ENCODE data around the gene CLNK.

CLNK gene

DNA sequence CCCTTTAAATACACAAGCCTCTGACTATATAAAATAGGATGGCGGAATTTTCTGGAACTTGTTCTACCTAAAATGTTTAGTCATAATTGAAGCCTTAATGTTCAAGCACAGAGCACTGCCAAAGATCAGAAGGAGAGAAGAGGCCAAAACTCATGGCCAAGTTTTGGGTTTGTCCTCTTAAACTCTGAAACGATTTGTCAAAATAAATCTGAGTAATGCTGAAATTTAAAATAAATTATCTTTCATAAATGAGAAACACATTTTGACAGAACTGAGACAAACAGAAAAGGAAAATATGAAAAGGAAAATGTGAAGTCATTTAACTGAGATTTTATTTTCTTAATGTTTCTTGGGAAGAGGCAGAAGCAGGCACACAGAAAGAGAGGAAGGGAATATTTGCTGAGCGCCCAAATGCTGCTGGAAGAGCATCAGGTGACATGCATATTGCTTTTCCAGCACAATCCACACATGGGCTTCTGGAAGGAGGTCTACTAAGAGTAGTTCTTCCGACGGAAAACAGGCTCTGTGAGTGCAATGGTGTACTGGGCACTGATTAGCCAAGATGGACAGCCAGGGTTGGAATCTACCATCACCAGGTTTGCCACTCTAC is 179.9 kb downstream of the CLNK start:
- no peaks in the 10 kb centered on the region for H3K4me1 ChIP-seq (ENCODE audit: control insufficient read depth in 1 of 2, insufficient read depth in 2 of 2, low read length in 2 of 2)
- no peaks in the 10 kb centered on the region for H3K27me3 ChIP-seq (ENCODE audit: control insufficient read depth in 1 of 2, insufficient read depth in 2 of 2, low read length in 2 of 2)
- H3K9ac ChIP-seq (ENCODE audit: low read depth in 1 of 2, low read length in 2 of 2), result no peak overlapping the region
- H3K9me3 ChIP-seq (ENCODE audit: control insufficient read depth in 1 of 2, low read length in 2 of 2), result no peaks in the 10 kb centered on the region
- no peak overlapping the region for H3K4me3 ChIP-seq (ENCODE audit: low read depth in 1 of 2, low read length in 2 of 2)
- H3K36me3 ChIP-seq (ENCODE audit: control insufficient read depth in 1 of 2, insufficient read depth in 2 of 2, low read length in 2 of 2), result no peaks in the 10 kb centered on the region
- H3K27ac ChIP-seq (ENCODE audit: low read depth, low read length), result no peak overlapping the region

GRCh38 chr4:10502717-10503116 is 181.9 kb downstream of the CLNK start:
- Histone ChIP-seq H3K4me1 (ENCODE audit: control insufficient read depth in 1 of 2, insufficient read depth in 2 of 2, low read length in 2 of 2) (no peaks in the 10 kb centered on the region), H3K27ac (ENCODE audit: low read depth, low read length) (no peak overlapping the region), H3K36me3 (ENCODE audit: control insufficient read depth in 1 of 2, insufficient read depth in 2 of 2, low read length in 2 of 2) (no peaks in the 10 kb centered on the region), H3K9me3 (ENCODE audit: control insufficient read depth in 1 of 2, low read length in 2 of 2) (no peaks in the 10 kb centered on the region), H3K27me3 (ENCODE audit: control insufficient read depth in 1 of 2, insufficient read depth in 2 of 2, low read length in 2 of 2) (no peaks in the 10 kb centered on the region), H3K4me3 (ENCODE audit: low read depth in 1 of 2, low read length in 2 of 2) (no peak overlapping the region), H3K9ac (ENCODE audit: low read depth in 1 of 2, low read length in 2 of 2) (no peak overlapping the region)

- no peaks in the 10 kb centered on the region for H3K9me3 ChIP-seq (ENCODE audit: control insufficient read depth in 1 of 2, low read length in 2 of 2)
- H3K4me3 ChIP-seq (ENCODE audit: low read depth in 1 of 2, low read length in 2 of 2), result no peak overlapping the region
- no peak overlapping the region for H3K27ac ChIP-seq (ENCODE audit: low read depth, low read length)
- H3K4me1 ChIP-seq (ENCODE audit: control insufficient read depth in 1 of 2, insufficient read depth in 2 of 2, low read length in 2 of 2), result no peaks in the 10 kb centered on the region
- no peaks in the 10 kb centered on the region for H3K27me3 ChIP-seq (ENCODE audit: control insufficient read depth in 1 of 2, insufficient read depth in 2 of 2, low read length in 2 of 2)
- H3K36me3 ChIP-seq (ENCODE audit: control insufficient read depth in 1 of 2, insufficient read depth in 2 of 2, low read length in 2 of 2), result no peaks in the 10 kb centered on the region
- no peak overlapping the region for H3K9ac ChIP-seq (ENCODE audit: low read depth in 1 of 2, low read length in 2 of 2)
Observed at GRCh38 chr4:10500776-10501175, 183.8 kb downstream of the CLNK start.

- no peak overlapping the region for H3K9ac ChIP-seq (ENCODE audit: low read depth in 1 of 2, low read length in 2 of 2)
- no peaks in the 10 kb centered on the region for H3K4me1 ChIP-seq (ENCODE audit: control insufficient read depth in 1 of 2, insufficient read depth in 2 of 2, low read length in 2 of 2)
- no peak overlapping the region for H3K27ac ChIP-seq (ENCODE audit: low read depth, low read length)
- H3K27me3 ChIP-seq (ENCODE audit: control insufficient read depth in 1 of 2, insufficient read depth in 2 of 2, low read length in 2 of 2), result no peaks in the 10 kb centered on the region
- no peaks in the 10 kb centered on the region for H3K36me3 ChIP-seq (ENCODE audit: control insufficient read depth in 1 of 2, insufficient read depth in 2 of 2, low read length in 2 of 2)
- no peaks in the 10 kb centered on the region for H3K9me3 ChIP-seq (ENCODE audit: control insufficient read depth in 1 of 2, low read length in 2 of 2)
- no peak overlapping the region for H3K4me3 ChIP-seq (ENCODE audit: low read depth in 1 of 2, low read length in 2 of 2)
Observed at GRCh38 chr4:10496200-10496599, 188.4 kb downstream of the CLNK start.

- Histone ChIP-seq H3K36me3 (ENCODE audit: control insufficient read depth in 1 of 2, insufficient read depth in 2 of 2, low read length in 2 of 2) (no peaks in the 10 kb centered on the region), H3K9ac (ENCODE audit: low read depth in 1 of 2, low read length in 2 of 2) (no peak overlapping the region), H3K4me3 (ENCODE audit: low read depth in 1 of 2, low read length in 2 of 2) (no peak overlapping the region), H3K4me1 (ENCODE audit: control insufficient read depth in 1 of 2, insufficient read depth in 2 of 2, low read length in 2 of 2) (no peaks in the 10 kb centered on the region), H3K9me3 (ENCODE audit: control insufficient read depth in 1 of 2, low read length in 2 of 2) (no peaks in the 10 kb centered on the region), H3K27me3 (ENCODE audit: control insufficient read depth in 1 of 2, insufficient read depth in 2 of 2, low read length in 2 of 2) (no peaks in the 10 kb centered on the region), H3K27ac (ENCODE audit: low read depth, low read length) (no peak overlapping the region)
Observed at GRCh38 chr4:10495651-10496050, 188.9 kb downstream of the CLNK start.

DNA sequence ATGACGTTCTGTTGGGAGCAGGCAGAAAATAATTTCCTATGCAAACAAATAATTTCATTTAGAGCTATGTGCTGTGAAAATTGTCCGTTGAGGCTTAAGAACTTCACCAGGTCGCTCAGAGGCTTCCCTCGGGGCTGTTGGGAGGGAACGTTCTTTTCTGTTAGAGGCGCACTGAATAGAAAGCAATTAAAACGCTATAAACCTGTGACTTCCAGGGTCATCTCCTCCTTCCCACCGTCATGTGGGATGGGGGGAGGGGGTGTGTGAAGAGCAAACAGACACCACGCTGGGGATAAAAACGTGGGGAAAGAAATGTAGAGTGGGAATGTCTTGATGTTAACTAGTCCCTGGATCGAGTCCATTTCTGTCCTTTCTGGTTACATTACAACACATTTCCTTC is 192.1 kb downstream of the CLNK start:
- H3K9me3 ChIP-seq (ENCODE audit: control insufficient read depth in 1 of 2, low read length in 2 of 2), result no peaks in the 10 kb centered on the region
- no peak overlapping the region for H3K4me3 ChIP-seq (ENCODE audit: low read depth in 1 of 2, low read length in 2 of 2)
- H3K4me1 ChIP-seq (ENCODE audit: control insufficient read depth in 1 of 2, insufficient read depth in 2 of 2, low read length in 2 of 2), result no peaks in the 10 kb centered on the region
- H3K9ac ChIP-seq (ENCODE audit: low read depth in 1 of 2, low read length in 2 of 2), result no peak overlapping the region
- no peaks in the 10 kb centered on the region for H3K27me3 ChIP-seq (ENCODE audit: control insufficient read depth in 1 of 2, insufficient read depth in 2 of 2, low read length in 2 of 2)
- no peaks in the 10 kb centered on the region for H3K36me3 ChIP-seq (ENCODE audit: control insufficient read depth in 1 of 2, insufficient read depth in 2 of 2, low read length in 2 of 2)
- H3K27ac ChIP-seq (ENCODE audit: low read depth, low read length), result no peak overlapping the region

DNA sequence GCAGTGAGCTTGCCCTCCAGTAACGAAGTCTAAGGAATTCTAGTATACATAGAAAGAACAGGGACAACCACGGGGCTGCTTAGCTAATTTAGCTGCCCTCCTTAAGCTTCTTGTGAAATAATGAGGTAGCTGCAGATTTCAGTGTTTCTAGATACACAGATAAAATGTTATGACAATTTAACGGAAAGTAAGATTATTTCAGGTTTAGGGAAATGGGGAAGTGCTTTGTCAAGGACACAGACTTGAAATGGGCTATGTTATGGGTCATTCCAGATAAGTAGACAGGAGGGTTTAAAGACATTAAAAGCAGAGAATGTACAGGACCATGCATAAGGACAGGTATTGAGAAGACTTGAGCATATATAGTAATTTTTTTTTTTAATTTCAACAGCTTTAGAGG is 193.2 kb downstream of the CLNK start:
- Histone ChIP-seq H3K4me3 (ENCODE audit: low read depth in 1 of 2, low read length in 2 of 2) (no peak overlapping the region), H3K9me3 (ENCODE audit: control insufficient read depth in 1 of 2, low read length in 2 of 2) (no peaks in the 10 kb centered on the region)

GRCh38 chr4:10490996-10491395 is 193.6 kb downstream of the CLNK start:
- no peak overlapping the region for H3K9ac ChIP-seq (ENCODE audit: low read depth in 1 of 2, low read length in 2 of 2)
- no peaks in the 10 kb centered on the region for H3K36me3 ChIP-seq (ENCODE audit: control insufficient read depth in 1 of 2, insufficient read depth in 2 of 2, low read length in 2 of 2)
- no peak overlapping the region for H3K4me3 ChIP-seq (ENCODE audit: low read depth in 1 of 2, low read length in 2 of 2)
- no peaks in the 10 kb centered on the region for H3K9me3 ChIP-seq (ENCODE audit: control insufficient read depth in 1 of 2, low read length in 2 of 2)
- H3K27me3 ChIP-seq (ENCODE audit: control insufficient read depth in 1 of 2, insufficient read depth in 2 of 2, low read length in 2 of 2), result no peaks in the 10 kb centered on the region
- no peaks in the 10 kb centered on the region for H3K4me1 ChIP-seq (ENCODE audit: control insufficient read depth in 1 of 2, insufficient read depth in 2 of 2, low read length in 2 of 2)
- H3K27ac ChIP-seq (ENCODE audit: low read depth, low read length), result no peak overlapping the region

More for the DNA sequence above, 193.2 kb downstream of the CLNK start:
- Histone ChIP-seq H3K4me1 (ENCODE audit: control insufficient read depth in 1 of 2, insufficient read depth in 2 of 2, low read length in 2 of 2) (no peaks in the 10 kb centered on the region), H3K36me3 (ENCODE audit: control insufficient read depth in 1 of 2, insufficient read depth in 2 of 2, low read length in 2 of 2) (no peaks in the 10 kb centered on the region), H3K27me3 (ENCODE audit: control insufficient read depth in 1 of 2, insufficient read depth in 2 of 2, low read length in 2 of 2) (no peaks in the 10 kb centered on the region), H3K27ac (ENCODE audit: low read depth, low read length) (no peak overlapping the region), H3K9ac (ENCODE audit: low read depth in 1 of 2, low read length in 2 of 2) (no peak overlapping the region)

DNA sequence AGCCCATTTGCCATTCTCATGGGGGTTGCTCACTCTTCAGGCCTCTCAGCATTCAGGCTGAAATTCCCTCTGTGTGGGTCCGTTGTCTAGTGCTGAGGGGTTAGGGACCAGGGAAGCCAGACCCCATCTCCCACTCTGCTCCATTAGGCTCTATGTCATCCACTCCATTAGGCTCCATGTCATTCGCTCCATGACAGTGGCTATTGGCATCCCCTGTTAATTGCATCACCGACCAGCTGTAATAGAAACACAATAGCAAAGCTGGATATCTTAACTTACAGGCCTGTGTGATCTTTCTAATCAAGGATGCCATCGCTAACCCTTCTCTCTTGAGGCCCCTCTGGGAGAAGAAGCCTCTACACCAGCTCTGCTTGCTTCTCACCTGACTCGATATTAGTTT is 201.7 kb downstream of the CLNK start:
- Histone ChIP-seq H3K4me1 (ENCODE audit: control insufficient read depth in 1 of 2, insufficient read depth in 2 of 2, low read length in 2 of 2) (no peaks in the 10 kb centered on the region), H3K9ac (ENCODE audit: low read depth in 1 of 2, low read length in 2 of 2) (no peak overlapping the region), H3K27me3 (ENCODE audit: control insufficient read depth in 1 of 2, insufficient read depth in 2 of 2, low read length in 2 of 2) (no peaks in the 10 kb centered on the region), H3K9me3 (ENCODE audit: control insufficient read depth in 1 of 2, low read length in 2 of 2) (no peaks in the 10 kb centered on the region), H3K4me3 (ENCODE audit: low read depth in 1 of 2, low read length in 2 of 2) (no peak overlapping the region), H3K27ac (ENCODE audit: low read depth, low read length) (no peak overlapping the region), H3K36me3 (ENCODE audit: control insufficient read depth in 1 of 2, insufficient read depth in 2 of 2, low read length in 2 of 2) (no peaks in the 10 kb centered on the region)

DNA sequence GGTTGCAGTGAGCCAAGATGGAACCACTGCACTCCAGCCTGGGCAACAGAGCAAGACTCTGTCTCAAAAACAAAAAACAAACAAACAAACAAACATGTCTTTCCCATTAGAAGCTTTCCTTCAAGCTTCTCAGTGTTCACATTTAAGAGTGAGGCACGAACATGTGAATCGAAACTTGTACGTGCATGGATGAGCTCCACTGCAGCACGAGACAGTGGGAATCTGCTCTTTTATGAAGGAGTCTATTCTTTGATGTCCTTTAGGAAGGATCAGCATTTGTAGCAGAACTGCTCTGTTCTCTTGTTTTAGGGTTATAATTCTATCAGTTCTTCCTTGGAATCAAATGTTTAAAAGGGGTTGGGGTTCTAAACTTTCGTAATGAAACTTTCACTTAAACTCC is 204.0 kb downstream of the CLNK start:
- Histone ChIP-seq H3K4me1 (ENCODE audit: control insufficient read depth in 1 of 2, insufficient read depth in 2 of 2, low read length in 2 of 2) (no peaks in the 10 kb centered on the region), H3K27me3 (ENCODE audit: control insufficient read depth in 1 of 2, insufficient read depth in 2 of 2, low read length in 2 of 2) (no peaks in the 10 kb centered on the region), H3K27ac (ENCODE audit: low read depth, low read length) (no peak overlapping the region), H3K9ac (ENCODE audit: low read depth in 1 of 2, low read length in 2 of 2) (no peak overlapping the region), H3K36me3 (ENCODE audit: control insufficient read depth in 1 of 2, insufficient read depth in 2 of 2, low read length in 2 of 2) (no peaks in the 10 kb centered on the region), H3K4me3 (ENCODE audit: low read depth in 1 of 2, low read length in 2 of 2) (no peak overlapping the region), H3K9me3 (ENCODE audit: control insufficient read depth in 1 of 2, low read length in 2 of 2) (no peaks in the 10 kb centered on the region)

DNA sequence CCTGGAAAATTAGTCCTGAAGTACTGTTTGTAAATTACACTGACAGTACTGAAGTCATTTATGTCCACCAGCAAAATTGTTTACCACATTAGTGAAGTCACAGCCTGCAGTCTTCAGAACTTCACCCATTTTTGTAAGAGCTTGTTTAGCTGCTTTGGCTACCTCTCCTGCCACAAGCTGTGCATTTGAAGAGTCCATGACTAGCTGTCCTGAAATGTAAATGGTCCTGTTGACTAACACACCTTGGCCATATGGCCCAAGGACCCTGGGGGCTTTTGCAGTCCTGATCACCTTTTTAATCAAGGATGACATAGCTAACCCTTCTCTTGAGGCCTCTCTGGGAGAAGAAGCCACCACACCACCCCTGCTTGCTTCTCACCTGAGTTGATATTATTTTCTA is 205.9 kb downstream of the CLNK start:
- no peaks in the 10 kb centered on the region for H3K9me3 ChIP-seq (ENCODE audit: control insufficient read depth in 1 of 2, low read length in 2 of 2)
- no peaks in the 10 kb centered on the region for H3K27me3 ChIP-seq (ENCODE audit: control insufficient read depth in 1 of 2, insufficient read depth in 2 of 2, low read length in 2 of 2)
- H3K4me1 ChIP-seq (ENCODE audit: control insufficient read depth in 1 of 2, insufficient read depth in 2 of 2, low read length in 2 of 2), result no peaks in the 10 kb centered on the region
- no peak overlapping the region for H3K9ac ChIP-seq (ENCODE audit: low read depth in 1 of 2, low read length in 2 of 2)
- no peaks in the 10 kb centered on the region for H3K36me3 ChIP-seq (ENCODE audit: control insufficient read depth in 1 of 2, insufficient read depth in 2 of 2, low read length in 2 of 2)
- no peak overlapping the region for H3K27ac ChIP-seq (ENCODE audit: low read depth, low read length)
- H3K4me3 ChIP-seq (ENCODE audit: low read depth in 1 of 2, low read length in 2 of 2), result no peak overlapping the region

All from duodenal mucosa (tissue), 2 donors.